GM12892 (cell line): ENCODE data around the gene KMT2B.

Experiments used
- DNase-seq: peaks from one replicate; pipeline ENCODE4 v3.0.0; 2011; ENCODE audit not compliant: insufficient read length
- FAIRE-seq: peaks from 2 replicates; lab custom pipeline; 2011; peaks lifted over from hg19 to GRCh38; lab: Jason Lieb, UNC
- POLR2A ChIP-seq: IDR thresholded peaks from 2 replicates; pipeline ENCODE4 v1.6.1; 2011; ENCODE audit warnings: low read depth, low read length, control low read depth
- POLR2AphosphoS5 ChIP-seq: IDR thresholded peaks from 2 replicates; pipeline ENCODE4 v1.6.1; 2011; ENCODE audit warnings: low read depth, low read length, control low read depth
- TAF1 ChIP-seq: IDR thresholded peaks from 2 replicates; pipeline ENCODE4 v1.6.1; 2011; ENCODE audit warnings: low read depth, mild to moderate bottlenecking, control low read depth, low read length, borderline replicate concordance

Gene KMT2B

DNA sequence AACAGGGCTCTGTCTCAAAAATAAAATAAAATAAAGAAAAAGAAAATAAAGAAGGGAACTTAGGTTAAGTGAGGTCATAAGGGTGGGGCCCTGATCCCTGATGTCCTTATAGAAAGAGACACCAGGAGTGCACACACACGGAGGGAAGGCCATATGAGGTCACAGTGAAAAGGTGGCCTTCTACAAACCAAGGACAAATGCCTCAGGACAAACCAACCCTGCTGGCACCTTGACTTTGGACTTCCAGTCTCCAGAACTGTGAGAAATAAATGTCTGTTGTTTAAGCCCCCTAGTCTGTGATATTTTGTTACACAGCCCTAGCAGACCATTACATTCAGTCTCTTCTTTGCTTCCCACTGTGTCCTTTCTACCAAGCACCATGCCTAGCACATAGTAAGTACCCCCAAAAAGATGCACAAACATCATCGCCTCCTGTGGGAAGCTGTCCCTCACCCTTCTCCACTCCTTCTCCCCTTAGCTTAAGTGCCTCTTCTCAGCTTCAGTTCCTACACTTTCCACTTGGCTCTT lies 21.8 kb upstream of the KMT2B start:
- DNase-seq (no peak), FAIRE-seq (peak; percentile 58)
- TF ChIP-seq POLR2AphosphoS5 (no peak), TAF1 (no peak), POLR2A (no peak)

DNA sequence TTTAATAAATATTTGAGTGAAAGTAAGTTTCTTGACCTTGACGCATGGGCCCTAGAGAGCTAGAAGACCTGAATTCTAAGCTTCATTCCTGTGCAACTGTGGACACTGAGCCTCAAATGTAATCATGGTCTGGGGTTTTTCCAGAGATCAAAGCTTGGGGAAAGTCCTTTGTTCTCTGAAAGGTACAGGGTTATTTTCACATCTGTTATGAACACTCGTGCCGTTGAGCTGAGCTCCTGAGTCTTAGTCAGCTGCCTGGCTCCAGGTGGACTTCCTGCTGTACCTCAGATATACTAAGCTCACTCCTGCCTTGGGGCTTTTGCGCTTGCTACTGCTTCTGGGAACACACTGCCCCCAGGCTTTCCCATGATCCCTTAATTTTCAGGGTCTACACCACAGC lies 21.0 kb upstream of the KMT2B start:
- DNase-seq (no peak), FAIRE-seq (peak; percentile 82)
- TF ChIP-seq POLR2AphosphoS5 (no peak), POLR2A (no peak), TAF1 (no peak)

DNA sequence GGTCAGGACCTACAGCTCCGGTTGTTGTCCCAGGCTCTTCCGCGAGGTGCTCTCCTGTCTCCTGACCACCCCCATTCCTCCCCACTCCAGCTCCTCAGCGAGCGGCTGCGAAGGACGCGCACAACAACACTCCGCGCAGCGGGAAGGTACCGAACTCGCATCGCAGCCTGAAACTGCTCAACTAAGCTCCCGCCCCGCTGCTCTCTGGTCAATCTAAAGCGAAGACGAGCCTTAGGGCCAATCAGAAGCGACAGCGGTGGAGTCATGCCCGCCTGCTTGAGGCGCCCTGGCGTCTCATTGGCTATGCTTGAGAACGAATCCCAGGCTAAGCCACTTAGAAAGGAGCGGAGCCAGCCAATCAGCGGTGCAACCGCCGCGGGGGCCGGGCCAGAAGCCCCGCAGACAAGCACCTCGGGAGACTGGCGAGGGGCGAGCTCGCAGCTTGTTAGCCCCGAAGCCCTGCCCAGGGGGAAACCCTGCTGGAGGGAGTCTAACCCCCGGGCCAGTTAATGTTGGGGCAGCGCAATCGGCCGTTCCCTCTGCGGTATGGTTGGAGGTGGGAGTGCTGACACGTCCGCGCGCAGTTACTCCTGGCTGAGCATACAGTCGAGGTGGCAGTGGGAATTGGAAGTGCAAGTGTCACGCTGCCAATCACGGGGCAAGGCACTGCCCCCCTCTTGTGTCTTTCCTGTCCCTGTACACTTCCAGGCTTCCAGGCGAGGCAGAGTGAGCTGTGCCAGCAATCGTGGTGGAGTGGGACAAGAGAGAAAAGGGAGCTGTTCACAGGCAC lies 15.4 kb upstream of the KMT2B start:
- peak; percentile 95 for DNase-seq
- no peak for TF ChIP-seq TAF1
- peak; percentile 57; the same call in 1 of the 2 replicates for TF ChIP-seq POLR2AphosphoS5
- peak; percentile 81 for TF ChIP-seq POLR2A
- FAIRE-seq: peak; percentile 100

DNA sequence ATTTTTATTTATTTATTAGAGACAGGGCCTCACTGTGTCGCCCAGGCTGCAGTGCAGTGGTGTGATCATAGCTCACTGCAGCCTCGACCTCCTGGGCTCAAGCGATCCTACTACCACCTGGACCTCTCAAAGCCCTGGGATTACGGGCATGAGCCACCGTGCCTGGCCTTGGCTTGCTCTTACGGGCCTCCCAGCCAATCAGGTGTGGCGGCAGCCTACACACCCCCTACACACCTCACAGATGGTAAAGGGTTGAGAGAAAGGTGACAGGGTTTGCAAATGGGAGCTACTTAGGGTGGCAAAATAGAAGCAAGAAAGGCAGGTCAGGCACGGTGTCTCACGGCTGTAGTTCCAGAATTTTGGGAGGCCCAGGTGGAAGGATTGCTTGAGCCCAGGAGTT lies 14.5 kb upstream of the KMT2B start:
- FAIRE-seq: peak; percentile 21
- no peak for TF ChIP-seq TAF1
- no peak for TF ChIP-seq POLR2A
- TF ChIP-seq POLR2AphosphoS5: no peak

DNA sequence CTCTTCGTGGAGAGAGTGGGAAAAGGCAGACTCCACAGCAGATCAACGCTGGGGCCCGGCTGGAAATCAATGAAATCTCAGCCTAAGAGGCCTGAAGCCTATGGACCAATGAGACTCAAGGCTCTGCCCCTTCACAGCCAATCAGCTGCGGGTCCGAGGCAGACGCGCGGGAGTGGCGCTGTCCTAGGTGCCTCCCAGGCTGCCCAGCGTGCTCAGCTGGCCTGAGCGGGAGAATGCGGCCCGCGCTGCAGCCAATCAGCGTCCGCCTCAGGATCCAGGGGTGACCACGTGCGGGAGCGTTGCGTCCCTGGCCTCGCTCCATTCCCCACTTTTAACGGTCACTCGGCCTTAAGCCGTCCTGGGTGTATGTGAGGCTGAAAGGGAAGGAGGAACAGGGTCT lies 13.6 kb upstream of the KMT2B start, which contains the start of gene ZBTB32:
ZBTB32 (plus strand) TSS at position 341 of the 400 bp plus-strand sequence. CDS start 10,069 bp downstream, outside the sequence.
- TF ChIP-seq POLR2AphosphoS5 (no peak), POLR2A (no peak), TAF1 (no peak)
- DNase-seq (peak; percentile 21), FAIRE-seq (no peak)

More for the DNA sequence above, 14.5 kb upstream of the KMT2B start:
- no peak for DNase-seq

DNA sequence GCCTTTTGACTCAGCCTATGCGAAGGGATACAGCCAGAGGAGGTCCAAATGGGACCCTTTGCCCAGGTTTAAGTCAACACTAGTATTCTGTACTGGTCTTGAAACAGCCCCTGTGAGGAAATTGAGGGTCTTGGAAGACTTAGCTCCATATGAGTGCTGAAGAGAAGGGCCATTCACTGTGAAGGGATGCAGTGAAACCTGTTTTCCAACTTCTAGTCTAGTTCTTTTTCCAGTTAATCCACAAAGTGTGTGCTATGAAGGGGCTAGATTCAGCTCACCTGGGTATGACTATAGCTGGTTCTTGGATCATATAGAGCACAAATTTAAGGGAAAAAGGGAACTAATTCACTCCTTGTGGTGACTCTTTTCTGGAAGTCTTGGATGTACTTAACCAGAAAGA lies 9.4 kb upstream of the KMT2B start:
- FAIRE-seq (no peak), DNase-seq (no peak)
- TF ChIP-seq TAF1 (no peak), POLR2AphosphoS5 (no peak), POLR2A (no peak)

DNA sequence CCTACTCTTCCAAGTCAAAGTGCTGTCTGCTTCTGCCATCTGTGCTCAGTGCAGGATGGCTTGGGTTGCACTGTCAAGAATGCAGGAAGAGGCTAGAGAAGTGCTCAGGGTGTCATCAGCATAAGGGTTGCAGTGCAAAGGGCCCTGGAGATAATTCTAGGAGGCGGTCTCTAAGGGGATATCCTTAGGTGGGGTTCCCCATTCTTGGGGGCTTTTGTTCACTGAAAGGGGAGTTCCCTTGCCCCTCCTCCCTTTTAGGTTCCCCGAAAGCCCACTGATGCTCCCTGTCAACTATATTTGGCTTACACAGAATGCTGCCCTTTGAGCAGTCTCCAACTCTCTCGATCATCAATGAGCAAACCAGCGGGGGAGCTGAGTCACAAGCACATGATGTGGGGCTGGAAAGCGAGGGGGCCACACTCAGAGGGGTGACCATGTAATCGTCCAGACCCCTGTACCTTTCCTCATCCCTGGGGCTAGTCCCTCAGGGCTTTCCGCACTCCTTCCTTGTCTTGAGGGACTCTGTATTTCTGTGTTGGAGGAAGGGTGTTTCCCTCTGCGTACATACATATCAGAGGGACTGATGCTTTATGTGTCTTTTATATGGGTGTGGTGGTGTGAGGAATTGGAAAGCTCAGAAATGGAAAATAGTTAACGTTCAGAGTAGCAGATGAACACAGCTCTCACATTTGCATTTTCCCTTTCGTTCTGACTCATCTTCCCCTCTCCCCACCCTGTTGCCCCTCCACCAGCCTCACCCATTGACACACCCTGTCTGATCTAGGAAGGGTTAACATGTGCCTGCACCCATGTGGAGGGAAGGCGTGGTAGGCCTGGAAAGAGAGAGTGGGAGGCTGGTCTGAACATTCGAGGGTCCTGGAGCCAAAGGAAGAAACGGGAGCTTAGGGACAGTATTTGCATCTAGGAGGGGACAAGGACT lies 6.7 kb upstream of the KMT2B start:
- TF ChIP-seq POLR2A: peak; percentile 53; the same call in 1 of the 2 replicates
- TF ChIP-seq POLR2AphosphoS5: peak; percentile 79
- peak; percentile 17; the same call in 1 of the 2 replicates for TF ChIP-seq TAF1
- peak; percentile 33 for DNase-seq
- peak; percentile 95 for FAIRE-seq

DNA sequence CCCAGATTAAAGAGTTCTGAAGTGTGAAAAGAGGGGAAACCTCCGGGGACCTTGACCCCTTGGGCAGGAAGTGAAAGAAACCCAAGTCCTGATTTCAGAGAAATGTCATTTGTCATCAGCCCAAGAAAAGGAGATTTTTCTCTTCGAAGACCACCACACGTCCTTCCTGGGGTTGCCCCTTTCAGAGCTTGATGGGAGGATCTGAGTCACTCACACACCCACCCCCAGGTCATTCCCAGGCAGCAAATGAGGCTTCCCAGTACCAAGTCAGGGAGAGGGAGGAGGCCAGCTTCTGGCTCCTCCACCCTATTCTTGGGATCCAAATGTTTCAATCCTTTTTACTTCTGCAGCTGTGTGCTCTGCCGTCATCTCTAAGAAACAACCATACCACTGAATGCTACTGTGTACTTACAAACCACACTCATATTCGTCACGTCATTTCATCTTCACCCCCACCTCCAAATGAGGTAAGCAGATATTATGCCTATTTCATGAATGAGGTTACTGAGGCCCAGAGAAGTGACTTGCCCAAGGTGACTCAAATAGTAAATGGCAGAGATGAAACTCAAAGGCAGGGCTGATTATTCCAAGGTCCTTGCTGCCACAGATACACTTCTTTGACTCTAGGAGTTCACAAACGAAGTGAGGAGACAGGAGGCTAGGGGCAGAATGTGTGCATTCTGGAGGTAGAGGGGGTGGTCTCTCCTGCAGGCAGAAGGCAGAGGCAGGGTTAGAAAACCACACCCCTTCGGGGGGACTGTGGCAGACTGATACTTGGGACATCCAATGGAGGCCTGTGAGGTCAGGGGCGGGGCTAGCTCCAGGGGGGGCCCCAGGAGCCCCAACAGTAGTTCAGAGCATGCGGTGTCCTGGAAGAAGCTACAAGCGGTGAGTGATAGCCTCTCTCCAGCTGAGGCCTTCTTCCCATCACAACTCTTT lies 5.0 kb upstream of the KMT2B start:
- FAIRE-seq: peak; percentile 94
- TF ChIP-seq POLR2AphosphoS5 (peak; percentile 96), TAF1 (peak; percentile 90), POLR2A (peak; percentile 79)
- peak; percentile 73 for DNase-seq

DNA sequence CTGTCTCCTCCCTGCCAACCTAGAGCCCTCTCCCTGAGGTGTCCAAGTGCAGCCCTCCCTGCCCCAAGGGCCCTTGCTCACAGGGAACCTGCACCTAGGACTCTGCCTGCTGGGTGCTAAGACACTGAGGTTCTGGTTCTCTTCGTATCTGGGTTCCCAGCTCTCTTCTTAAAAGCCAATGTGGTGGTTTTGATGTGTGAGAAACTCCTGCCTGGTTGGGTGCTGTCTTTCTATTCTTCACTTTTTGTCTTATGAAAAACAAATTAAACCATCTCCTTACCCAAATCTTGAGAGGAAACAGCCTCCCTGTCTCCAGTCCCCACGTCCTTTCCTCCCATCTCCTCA lies 4.3 kb upstream of the KMT2B start:
- no peak for DNase-seq
- TF ChIP-seq POLR2A: no peak
- FAIRE-seq: no peak

DNA sequence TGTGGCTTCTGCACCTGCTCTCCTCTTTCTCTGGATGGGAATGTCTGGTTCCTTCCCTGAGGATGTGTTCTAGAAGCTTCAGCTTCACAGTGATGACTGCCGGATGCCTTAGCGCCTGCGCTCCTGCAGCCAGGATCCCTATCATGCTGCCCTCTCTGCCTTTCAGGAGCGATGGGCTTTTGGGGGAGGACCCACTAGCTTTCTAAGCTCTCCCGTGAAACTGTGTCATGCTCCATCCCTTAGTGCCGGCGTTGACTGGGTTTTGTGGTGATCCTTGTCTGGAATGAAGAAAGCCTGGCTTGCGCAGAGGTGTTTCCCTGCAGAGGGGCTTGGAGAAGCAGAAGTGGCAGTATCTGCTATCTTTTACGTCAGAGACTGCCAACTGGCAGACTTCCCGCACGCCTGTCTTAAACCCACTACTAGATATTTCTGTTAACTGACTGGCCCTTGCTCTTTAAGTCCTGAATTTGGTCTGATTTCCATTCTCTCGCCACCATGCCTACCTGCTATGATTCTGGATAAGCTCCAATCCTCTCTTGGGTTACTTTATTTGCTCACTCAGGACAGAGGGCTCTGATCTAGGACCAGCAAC lies 3.8 kb upstream of the KMT2B start:
- FAIRE-seq: peak; percentile 84
- DNase-seq: no peak
- TF ChIP-seq POLR2A (no peak), TAF1 (no peak), POLR2AphosphoS5 (no peak)
